Inflammatory macrophage (primary cell): Measurements from ENCODE around the gene PERCC1.
"Not testable (repeated sequence)": the region's sequence is repeated elsewhere in the genome, so short reads cannot be mapped to it uniquely, and the experiment has no call there.

Experiments
- DNase-seq, 2 donors: peaks; one replicate each; pipeline ENCODE4 v3.0.0-alpha.2; 2020 to 2022

The PERCC1 gene

DNA sequence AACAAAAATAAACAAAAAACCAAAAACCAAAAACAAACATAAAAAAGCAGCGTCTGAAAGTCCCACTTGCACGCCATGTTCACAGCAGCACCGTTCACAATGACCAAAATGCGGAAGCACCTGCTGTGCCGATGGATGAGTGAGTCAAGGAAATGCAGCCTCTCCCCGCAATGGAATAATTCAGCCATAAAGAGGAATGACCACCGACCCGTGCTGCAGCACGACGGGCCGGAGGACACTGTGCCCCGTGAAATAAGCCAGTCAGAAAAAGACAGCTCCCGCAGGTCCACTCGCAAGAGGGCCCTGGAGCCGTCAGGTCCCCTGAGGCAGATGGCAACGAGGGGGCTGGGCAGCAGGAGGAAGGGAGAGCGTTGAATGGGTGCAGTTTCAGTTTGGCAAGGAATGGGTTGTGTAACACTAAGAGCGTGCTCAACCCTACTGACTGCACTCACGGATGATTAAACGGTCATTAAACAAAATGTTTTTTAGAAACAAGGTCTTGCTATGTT lies 38.9 kb downstream of the PERCC1 start:
- peak; percentile 80 to 85 for DNase-seq

- peak; percentile 98 for DNase-seq
These were observed 39.8 kb downstream of the PERCC1 start for GRCh38 chr16:1470481-1471251.

DNA sequence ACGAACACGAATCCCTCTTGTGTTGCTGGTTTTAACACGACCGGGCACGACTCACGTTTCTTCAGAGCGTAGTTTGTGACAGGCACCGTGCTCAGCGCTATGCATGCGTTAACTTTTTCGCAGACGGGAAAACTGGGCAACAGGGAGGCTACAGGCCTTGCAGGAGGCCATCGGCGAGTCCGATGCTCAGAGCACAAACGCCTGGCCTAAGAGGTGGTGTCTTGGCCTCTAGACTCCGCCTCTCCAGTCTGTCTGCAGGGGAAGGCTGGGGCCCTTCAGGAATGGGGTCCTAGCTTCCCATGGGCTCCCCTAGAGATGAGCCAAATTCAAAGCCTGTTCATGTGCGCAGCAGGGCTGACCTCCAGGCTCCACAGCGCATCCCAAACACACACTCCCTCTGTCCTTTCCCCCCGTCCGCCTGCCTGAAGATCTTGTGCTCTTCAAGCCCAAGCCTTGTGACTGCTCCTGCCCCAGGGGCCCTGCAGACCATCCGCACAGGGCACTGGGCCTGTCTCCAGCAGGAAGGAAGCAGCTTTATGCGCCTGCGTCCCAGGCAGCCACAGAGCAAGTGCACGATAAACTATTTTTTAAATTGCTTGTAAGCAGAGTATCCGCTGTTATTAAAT lies 40.8 kb downstream of the PERCC1 start:
- DNase-seq = peak; percentile 34 to 68

DNA sequence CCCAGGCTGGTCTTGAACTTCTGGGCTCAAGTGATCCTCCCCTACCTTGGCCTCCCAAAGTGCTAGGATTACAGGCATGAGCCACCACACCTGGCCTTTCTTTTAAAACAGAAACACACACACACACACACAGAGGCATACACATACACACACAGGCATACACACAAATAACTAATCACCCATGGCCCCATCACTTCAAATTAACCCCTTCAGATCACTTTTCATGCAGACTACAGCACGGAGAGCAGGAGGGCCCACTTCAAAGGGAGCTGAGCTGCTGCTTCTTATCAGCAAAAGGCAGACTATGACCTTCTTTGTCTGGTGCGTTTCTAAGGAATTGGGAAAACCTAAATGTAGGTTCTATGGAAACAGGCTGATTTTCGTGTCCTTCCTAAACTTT lies 42.1 kb downstream of the PERCC1 start:
- no peak for DNase-seq

DNA sequence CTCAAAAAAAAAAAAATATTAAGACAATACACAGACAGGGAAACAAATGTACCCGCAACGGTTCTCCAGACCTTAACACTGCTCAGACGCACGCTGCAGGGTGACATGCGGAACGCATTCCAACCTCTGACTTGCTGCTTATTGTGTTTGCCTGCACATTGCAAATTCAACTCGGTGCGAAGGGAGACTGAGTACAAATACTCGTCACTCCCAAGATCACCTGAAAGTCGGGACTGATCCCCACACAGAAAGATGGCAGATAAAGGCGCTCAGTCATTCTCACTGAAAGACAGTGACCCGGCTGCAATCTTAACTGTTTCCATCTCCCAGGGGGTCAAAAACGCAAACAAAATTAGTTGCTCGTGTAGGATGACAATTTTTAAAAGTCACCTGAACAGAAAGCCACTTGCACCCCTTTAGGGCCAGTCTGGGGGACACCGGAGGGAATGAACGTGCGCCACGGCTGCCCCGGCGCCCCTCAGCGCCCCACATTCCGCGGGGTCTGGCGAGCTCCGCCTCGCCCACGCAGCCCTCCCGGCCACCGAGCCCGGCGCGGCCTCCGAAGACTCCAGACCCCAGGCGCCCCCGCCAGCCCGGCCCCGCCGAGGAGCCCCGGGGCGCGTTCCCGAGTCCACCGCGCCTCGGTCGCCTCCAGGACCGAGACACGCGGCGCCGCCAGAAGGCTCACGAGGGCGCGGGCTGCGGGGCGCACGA lies 43.4 kb downstream of the PERCC1 start:
- DNase-seq = peak in 1 of 2 donors; percentile 30

GRCh38 chr16:1474796-1475551 lies 44.1 kb downstream of the PERCC1 start, which contains the start of gene CLCN7:
CLCN7 (minus strand) TSS chr16:1475028; CDS start chr16:1474974, 54 bp downstream.
- DNase-seq = peak; percentile 83 to 92

- DNase-seq = no peak
These were observed 44.8 kb downstream of the PERCC1 start for GRCh38 chr16:1475552-1476114.

DNA sequence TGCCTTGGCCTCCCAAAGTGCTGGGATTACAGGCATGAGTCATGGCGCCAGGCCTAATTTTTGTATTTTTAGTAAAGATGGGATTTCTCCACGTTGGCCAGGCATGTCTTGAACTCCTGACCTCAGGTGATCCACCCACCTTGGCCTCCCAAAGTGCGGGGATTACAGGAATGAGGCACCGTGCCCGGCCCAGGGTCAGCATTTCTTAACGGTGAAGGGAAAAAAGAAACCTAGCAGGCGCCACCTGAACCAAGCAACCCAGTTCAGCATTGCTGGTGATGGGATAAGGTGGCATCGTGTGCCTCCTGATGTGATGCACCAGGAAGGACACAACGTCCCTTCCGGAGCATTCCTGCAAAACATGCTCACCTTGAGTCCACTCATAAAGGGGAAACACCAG lies 46.2 kb downstream of the PERCC1 start:
- DNase-seq = no peak

DNA sequence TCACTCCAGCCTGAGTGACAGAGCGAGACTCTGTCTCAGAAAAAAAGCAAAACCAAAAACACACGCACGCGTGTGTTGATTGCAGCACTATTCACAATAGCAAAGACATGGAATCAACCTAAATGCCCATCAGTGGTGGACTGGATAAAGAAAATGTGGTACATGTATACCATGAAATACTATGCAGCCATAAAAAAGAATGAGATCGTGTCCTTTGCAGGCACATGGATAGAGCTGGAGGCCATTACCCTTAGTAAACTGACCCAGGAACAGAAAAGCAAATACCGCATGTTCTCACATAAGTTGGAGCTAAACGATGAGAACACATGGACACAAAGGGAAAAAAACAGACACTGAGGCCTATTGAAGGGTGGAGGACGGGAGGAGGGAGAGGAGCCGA lies 48.1 kb downstream of the PERCC1 start:
- DNase-seq = not testable (repeated sequence)

DNA sequence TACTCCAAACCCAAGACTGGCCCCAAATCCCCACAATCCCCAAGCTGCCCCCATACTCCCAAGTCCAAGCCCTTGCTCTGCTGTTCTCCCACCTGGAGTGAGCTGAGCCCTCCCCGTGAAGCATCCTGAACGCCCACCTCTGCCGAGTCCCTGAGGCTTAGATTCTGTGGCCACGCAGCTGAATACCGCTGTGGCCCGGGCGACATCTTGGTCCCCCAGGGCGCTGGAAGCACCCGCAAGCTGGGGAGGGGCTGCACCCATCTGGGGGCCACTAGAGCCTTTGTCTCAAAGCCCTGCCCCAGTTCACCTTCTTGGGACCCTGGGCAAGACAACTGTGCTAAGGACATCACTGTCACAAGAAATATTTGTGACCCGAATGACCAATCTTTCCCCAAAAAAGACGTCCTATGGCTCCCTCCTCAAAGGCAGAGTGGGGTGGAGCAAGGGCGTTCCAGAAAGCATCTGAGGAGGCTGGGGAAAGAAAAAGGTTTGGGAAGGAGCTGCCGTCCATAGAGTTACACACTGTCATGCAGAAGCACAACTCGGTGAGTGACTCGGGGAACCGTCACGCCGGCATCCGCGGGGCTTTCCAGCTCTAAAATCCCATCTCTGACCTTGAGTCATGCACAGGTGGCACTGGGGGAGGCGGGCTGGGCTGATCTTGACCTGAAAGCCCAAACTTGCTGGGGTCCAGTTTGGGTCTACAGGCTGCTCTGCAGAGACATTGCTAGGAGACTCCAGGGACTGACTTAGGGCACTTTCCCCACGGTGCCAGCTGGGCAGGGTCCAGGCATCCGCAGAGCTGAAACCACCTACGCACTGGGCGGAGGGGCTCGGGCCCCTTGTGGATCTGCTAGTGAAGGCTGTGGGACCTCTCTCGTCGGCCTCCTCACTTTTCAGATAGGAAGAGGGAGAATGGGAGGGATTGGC lies 51.3 kb downstream of the PERCC1 start:
- DNase-seq = no peak
